ENCODE measurements around the gene BOD1. TPM values are rescaled to one million over a fixed set of nuclear protein-coding genes. Genes with fewer than 3 reads are reported as not detected.

The BOD1 gene
- total and polyA plus RNA-seq, 2 of the 8 experiments (the other 6 are each of a cell fraction or from before 2014, with no cell fraction given), result 107 to 149 TPM

- H4K5ac ChIP-seq (ENCODE audit: insufficient read length, low read depth, low read length), result no peak overlapping the region
- no peaks in the 10 kb centered on the region for H3K23me2 ChIP-seq (ENCODE audit: low read depth, low read length)
- no peak overlapping the region for H4K91ac ChIP-seq (replicated peaks; ENCODE audit: insufficient read length, low read length)
- H3K4me3 ChIP-seq (ENCODE audit: extremely low read depth in 1 of 4, insufficient read depth in 2 of 4, low read depth in 3 of 4, low read length in 4 of 4), result no peak overlapping the region
- 84% methylated on average over 10 of the region's 10 CpGs; no CpG with 5 or more reads in 1 of the 2 experiments for WGBS, 2 experiments (ENCODE audit: extremely low coverage in 1 of 2, insufficient coverage in 1 of 2, insufficient read length in 1 of 2, insufficient replicate concordance in 2 of 2, low coverage in 1 of 2, low lambda C conversion rate in 2 of 2, missing lambda C conversion rate in 1 of 2)
- H2BK120ac ChIP-seq (replicated peaks; ENCODE audit: low read depth, low read length), result no peak overlapping the region
- H3K27ac ChIP-seq (ENCODE audit: low read depth, low read length), result no peak overlapping the region
- no peak overlapping the region for H2AK5ac ChIP-seq (ENCODE audit: low read depth, low read length)
- H3K79me2 ChIP-seq (ENCODE audit: control insufficient read depth in 1 of 2, insufficient read depth in 2 of 2, low read length in 2 of 2), result no peaks in the 10 kb centered on the region
- H3K9me3 ChIP-seq (ENCODE audit: insufficient read depth in 2 of 2, low read depth in 1 of 2, low read length in 1 of 2), result no peaks in the 10 kb centered on the region
- no peaks in the 10 kb centered on the region for H4K20me1 ChIP-seq (replicated peaks in 1 of 2; ENCODE audit: control insufficient read depth in 1 of 2, insufficient read depth in 2 of 2, low read length in 2 of 2)
- ChIA-PET POLR2A (ENCODE audit: partially characterized antibody) (interaction anchor here (1.2 kb wide), 1 partner anchor 10 kb away, joined by 4 read pairs; no protein-coding TSS in a partner anchor), CTCF (ENCODE audit: partially characterized antibody) (interaction anchor here (0.8 to 9.0 kb wide), 10 partner anchors 8 to 346 kb away, joined by 3 to 72 read pairs (median 4); no protein-coding TSS in a partner anchor)
- FAIRE-seq (no peak), DNase-seq (ENCODE audit: low read depth in 1 of 2, low spot score in 2 of 2) (no peak)
- no peak overlapping the region for H2AFZ ChIP-seq (ENCODE audit: low read length)
- no peak overlapping the region for H3K14ac ChIP-seq (ENCODE audit: insufficient read length)
- H3K56ac ChIP-seq (replicated peaks; ENCODE audit: insufficient read length, low read depth, low read length), result no peak overlapping the region
- no peak overlapping the region; the same call in 1 of the 2 replicates for H3K18ac ChIP-seq (ENCODE audit: extremely low read depth, low read length)
- H3K4ac ChIP-seq (replicated peaks; ENCODE audit: insufficient read length, low read depth, low read length), result no peak overlapping the region
- H4K8ac ChIP-seq (ENCODE audit: extremely low read depth, insufficient read depth, low read length), result no peak overlapping the region; the same call in 1 of the 2 replicates
- H3K4me1 ChIP-seq (replicated peaks in 1 of 4; ENCODE audit: control insufficient read depth in 3 of 4, insufficient read depth in 4 of 4, low read length in 3 of 4), result peaks cover 0 to 11% (median under 1%) of the 10 kb centered on the region in 4 experiments; a peak in 4 of 7 replicates
- H2BK5ac ChIP-seq (ENCODE audit: low read depth, low read length), result no peak overlapping the region
- no peak overlapping the region for H3K4me2 ChIP-seq (ENCODE audit: insufficient read depth in 1 of 2, low read depth in 2 of 2, low read length in 2 of 2)
- 0 out of 2 replicates have a peak overlapping the region, but pooled peaks have one; percentile 40 for H2BK20ac ChIP-seq (ENCODE audit: low read length)
- H2BK15ac ChIP-seq (ENCODE audit: low read length), result peak overlapping the region; percentile 83; the same call in 1 of the 2 replicates
- no peak overlapping the region for H3K9ac ChIP-seq (replicated peaks in 1 of 4; ENCODE audit: extremely low read depth in 1 of 4, low read depth in 3 of 4, low read length in 3 of 4)
- H2BK12ac ChIP-seq (ENCODE audit: low read depth, low read length), result 0 out of 2 replicates have a peak overlapping the region, but pooled peaks have one; percentile 6
- H3K23ac ChIP-seq (ENCODE audit: insufficient read length), result no peak overlapping the region
- H3K79me1 ChIP-seq (ENCODE audit: low read depth, low read length), result no peaks in the 10 kb centered on the region
- H3K27me3 ChIP-seq (replicated peaks in 1 of 4; ENCODE audit: control insufficient read depth in 3 of 4, extremely low read depth in 1 of 4, insufficient read depth in 3 of 4, low read length in 3 of 4), result no peaks in the 10 kb centered on the region
- H3K36me3 ChIP-seq (ENCODE audit: control insufficient read depth in 2 of 4, insufficient read depth in 4 of 4, low read length in 3 of 4), result no peaks in the 10 kb centered on the region; a peak in 1 of 8 replicates
- TF ChIP-seq RAD21 (IDR thresholded peaks at IDR 0.05 in 1 of 2, conservative IDR thresholded peaks at IDR 0.05 in 1 of 2; ENCODE audit: low read depth in 2 of 2, low read length in 2 of 2), result no peak
- TF ChIP-seq JUND (IDR thresholded peaks at IDR 0.05; ENCODE audit: low read length), result no peak
Measured at GRCh38 chr5:173638126-173639040, 21.9 kb upstream of the BOD1 start.

Data from H1 (cell line).